Fibroblast of mammary gland (primary cell): ENCODE measurements around the gene ANKRD44.
A peak's percentile ranks its signal among the peaks of the same experiment; 100 is the strongest.
"Not testable (repeated sequence)": the region's sequence is repeated elsewhere in the genome, so short reads cannot be mapped to it uniquely, and the experiment has no call there.

ENCODE experiments used
- DNase-seq: peaks from one replicate; pipeline ENCODE4 v3.0.0-alpha.2; 2010; ENCODE audit warnings: low read depth
- H3K4me3 ChIP-seq: 2 replicates; pipeline ENCODE4 v1.5.1; 2011; ENCODE audit warnings: low read depth, mild to moderate bottlenecking, low read length, moderate library complexity; ENCODE audit not compliant: control insufficient read depth
- CTCF ChIP-seq: conservative IDR thresholded peaks from 2 replicates; pipeline ENCODE4 v1.5.1; 2011; ENCODE audit warnings: low read depth, low read length, inconsistent platforms; ENCODE audit not compliant: control insufficient read depth, insufficient read depth

Gene ANKRD44

DNA sequence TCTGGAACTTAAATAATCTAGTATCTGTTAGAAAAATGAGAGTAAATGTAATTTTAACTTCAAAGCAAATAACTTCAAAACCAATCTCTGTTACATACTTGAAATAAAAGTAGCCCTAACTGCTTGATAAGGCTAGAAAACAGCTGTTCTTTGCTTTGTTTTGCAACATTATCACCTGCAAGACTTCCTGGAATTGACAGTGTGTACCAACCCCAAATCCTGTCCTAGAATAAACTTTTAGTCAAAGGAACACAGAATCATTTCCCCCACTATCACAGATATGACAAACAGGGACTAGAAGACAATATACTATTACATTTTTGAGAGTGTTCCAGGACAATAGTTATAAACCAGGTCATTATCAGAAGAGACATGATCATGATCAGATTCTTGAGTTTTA lies 278.8 kb downstream of the ANKRD44 start:
- H3K4me3 ChIP-seq = no peak overlapping the region
- DNase-seq = no peak
- TF ChIP-seq CTCF = no peak

DNA sequence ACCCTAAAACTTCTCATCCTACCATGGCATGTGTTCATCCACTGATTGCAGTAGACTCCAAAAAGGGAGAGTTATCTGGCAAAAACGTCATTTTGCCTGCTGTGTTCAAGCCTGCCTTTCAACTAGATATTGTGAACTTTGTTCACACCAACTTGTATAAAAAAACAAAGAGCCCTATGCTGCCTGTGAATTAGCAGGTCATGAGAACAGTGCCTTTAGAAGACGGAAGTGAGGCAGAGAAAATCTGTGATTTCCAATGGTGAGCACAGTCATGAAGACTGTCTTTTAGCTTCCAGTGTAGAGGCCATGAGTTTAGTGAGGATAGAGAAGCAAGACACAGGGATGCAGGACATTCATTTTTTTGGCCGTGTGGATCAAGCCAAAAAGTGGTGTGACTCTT lies 280.5 kb downstream of the ANKRD44 start:
- H3K4me3 ChIP-seq = no peak overlapping the region
- no peak for DNase-seq
- TF ChIP-seq CTCF = no peak

- no peak for DNase-seq
- no peak overlapping the region for H3K4me3 ChIP-seq
- no peak for TF ChIP-seq CTCF
Measured at GRCh38 chr2:197028633-197029032, 281.9 kb downstream of the ANKRD44 start.

DNA sequence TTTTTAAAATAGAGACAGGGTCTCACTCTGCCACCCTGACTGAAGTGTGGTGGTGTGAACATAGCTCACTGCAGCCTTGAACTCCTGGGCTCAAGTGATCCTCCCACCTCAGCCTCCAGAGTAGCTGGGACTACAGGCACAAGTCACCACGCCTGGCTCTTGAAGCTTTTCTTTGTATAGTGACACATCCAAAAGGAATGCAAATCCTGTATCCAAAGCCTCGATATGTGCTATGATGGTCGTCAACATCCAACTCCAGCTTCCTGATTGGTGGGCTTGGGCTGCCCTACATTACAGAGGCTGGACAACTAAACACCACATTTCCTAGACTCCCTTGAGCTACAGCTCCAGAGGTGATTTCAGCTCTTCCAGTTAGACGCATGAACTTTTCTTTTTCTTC lies 282.4 kb downstream of the ANKRD44 start:
- peak; percentile 75 for DNase-seq
- TF ChIP-seq CTCF = no peak
- no peak overlapping the region for H3K4me3 ChIP-seq

DNA sequence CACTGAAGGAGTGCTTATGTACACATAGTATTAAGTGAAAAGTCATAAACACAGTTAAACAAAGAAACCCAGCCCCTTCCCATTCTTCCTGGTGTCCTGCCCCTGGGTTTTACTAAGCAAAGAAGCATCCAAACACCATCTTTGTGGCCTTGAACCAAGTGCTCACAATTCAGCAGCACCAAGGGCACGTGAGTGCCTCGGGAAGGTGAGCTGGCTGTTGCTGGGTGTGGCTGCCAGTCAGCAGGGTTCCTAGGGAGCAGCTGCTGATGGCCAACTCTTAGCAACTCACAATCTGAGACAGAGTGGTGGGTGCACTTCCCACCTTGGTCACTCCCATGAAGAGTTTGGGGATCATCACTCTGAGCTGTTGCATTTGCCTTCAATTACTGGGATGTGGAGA lies 286.4 kb downstream of the ANKRD44 start:
- DNase-seq = no peak
- TF ChIP-seq CTCF = no peak
- no peak overlapping the region for H3K4me3 ChIP-seq

GRCh38 chr2:197020921-197021320 lies 289.7 kb downstream of the ANKRD44 start:
- not testable (repeated sequence) for H3K4me3 ChIP-seq, DNase-seq

- TF ChIP-seq CTCF = no peak
- DNase-seq = no peak
- no peak overlapping the region for H3K4me3 ChIP-seq
Measured at GRCh38 chr2:197013098-197013497, 297.5 kb downstream of the ANKRD44 start.
